GM12801 (cell line): Measurements from ENCODE around the gene PDZRN4.

Experiments used
- TF ChIP-seq, protein P1 (sequence below): IDR thresholded peaks from one replicate; pipeline ENCODE4 v1.5.1; 2011; ENCODE audit warnings: control low read depth; ENCODE audit not compliant: insufficient read length; ENCODE audit errors: extremely low read depth

PDZRN4 gene

DNA sequence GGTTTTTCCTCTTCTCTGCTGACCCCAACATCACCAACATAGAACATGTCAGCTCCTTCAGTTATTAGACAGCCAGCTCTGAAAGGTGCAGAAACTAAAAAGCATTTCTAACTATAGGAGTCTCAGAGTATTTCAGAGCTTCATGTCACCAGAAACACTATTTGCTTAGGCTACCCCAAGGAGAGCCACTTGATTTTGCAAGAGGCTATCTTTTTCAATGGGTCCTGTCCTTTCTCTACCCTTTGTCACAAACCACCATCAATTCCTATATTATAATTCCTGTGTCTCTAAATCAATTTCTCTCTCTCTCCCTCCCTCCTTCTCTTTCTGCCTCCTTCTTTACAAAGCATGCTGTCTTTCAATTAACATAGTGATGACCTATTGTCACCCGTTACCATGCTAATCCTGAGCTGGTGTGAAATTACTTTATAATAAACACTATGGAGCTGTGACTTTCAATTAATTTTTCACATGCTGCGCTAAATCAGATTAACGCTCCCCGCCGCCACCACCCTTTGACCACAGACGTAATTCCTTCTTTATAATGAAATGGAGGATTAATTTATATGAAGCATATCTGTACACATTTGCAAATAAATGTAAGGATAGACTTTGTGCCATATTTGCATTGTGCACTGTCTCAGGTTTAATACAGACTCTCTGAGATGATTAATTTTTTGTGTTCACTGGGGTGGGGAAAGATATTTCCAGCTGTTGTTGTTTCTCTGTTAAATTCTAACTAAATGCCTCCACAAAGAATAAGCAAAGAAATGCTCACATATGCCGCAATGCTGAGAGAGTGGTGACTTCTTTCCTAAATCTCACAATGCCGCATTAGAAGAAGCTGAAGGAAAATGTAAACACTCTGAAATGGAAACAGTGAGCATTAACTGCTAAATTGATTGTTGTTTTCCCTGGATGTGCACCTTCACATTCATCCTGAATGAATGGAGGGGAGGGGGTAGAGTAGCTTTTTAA, 418.6 kb downstream of the PDZRN4 start:
- TF ChIP-seq, protein P1, sequence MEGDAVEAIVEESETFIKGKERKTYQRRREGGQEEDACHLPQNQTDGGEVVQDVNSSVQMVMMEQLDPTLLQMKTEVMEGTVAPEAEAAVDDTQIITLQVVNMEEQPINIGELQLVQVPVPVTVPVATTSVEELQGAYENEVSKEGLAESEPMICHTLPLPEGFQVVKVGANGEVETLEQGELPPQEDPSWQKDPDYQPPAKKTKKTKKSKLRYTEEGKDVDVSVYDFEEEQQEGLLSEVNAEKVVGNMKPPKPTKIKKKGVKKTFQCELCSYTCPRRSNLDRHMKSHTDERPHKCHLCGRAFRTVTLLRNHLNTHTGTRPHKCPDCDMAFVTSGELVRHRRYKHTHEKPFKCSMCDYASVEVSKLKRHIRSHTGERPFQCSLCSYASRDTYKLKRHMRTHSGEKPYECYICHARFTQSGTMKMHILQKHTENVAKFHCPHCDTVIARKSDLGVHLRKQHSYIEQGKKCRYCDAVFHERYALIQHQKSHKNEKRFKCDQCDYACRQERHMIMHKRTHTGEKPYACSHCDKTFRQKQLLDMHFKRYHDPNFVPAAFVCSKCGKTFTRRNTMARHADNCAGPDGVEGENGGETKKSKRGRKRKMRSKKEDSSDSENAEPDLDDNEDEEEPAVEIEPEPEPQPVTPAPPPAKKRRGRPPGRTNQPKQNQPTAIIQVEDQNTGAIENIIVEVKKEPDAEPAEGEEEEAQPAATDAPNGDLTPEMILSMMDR, result no peak

DNA sequence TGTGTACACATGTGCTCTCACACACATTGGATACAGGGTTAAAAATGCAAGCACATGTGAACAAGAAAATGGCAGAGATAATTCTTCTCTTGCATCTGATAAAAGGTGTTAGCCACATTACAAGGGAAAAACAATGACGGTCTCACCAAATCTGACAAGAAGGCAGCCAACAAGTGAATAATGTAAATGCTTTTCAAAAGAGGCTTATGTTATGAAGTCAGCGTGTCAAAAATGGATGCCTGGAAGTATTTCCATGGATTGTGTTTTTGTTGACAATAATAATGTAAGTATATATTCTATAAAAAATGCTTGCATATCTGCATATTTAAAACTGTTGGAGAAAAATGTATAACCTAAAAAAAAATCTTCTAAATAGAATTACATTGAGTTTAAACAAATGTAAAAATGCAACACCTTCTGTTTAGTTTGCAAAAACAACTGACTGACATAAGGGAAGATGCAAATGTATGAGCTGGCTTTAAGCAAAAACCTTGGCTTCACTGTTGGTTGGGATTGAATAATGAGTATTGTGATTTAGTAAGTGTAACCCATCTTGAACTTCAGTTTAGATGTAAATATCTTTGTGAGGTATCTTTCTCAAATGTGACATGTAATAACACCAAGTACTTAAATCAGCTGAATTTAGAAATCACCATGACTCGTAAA, 424.9 kb downstream of the PDZRN4 start:
- TF ChIP-seq, protein P1, result no peak

DNA sequence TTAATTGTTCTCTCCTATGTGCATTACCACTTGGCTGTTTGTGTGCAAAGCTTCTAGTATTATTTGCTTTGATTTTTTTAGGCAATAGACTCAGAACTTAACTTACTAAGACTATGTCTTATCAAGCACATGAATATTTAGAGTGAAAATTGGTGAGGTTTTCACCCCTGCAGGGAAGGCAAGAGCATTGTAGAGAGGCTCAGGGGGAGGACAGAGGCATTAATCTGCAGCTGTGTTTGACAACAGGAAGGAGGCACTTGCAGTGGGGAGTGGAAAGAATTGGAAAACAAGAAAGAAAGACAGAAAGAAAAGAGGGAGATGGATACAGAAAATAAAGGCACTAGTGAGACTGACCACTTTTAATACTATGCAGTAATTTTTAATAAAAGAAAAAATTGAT, 431.6 kb downstream of the PDZRN4 start:
- TF ChIP-seq, protein P1, result no peak

DNA sequence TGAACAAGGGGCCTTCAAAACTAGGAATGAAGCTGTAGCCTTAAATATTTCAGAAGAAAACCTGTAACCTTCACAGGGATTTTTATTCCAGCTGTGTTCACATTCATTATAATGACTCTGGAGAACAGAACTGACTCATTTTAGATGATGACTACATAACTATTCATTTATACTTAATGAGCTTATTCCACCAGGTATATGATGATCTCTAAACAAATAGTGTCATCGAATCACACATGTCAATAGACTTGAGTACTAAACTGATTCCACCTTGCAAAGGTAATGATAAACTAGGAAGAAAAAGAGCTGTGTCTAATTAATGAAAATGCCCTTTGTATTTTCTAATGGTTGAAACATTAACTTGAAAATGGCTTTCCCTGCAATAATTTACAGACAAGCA, 433.2 kb downstream of the PDZRN4 start:
- TF ChIP-seq, protein P1, result no peak
